Neural cell (in vitro differentiated cells): ENCODE results near the gene IFT80. TPM values are rescaled to one million over a fixed set of nuclear protein-coding genes. Genes with fewer than 3 reads are reported as not detected.
"Not testable (repeated sequence)": the region's sequence is repeated elsewhere in the genome, so short reads cannot be mapped to it uniquely, and the experiment has no call there.

Experiments used
- H2AFZ ChIP-seq: fragments of 200-600, 300-800 bp; sonication (generic), shearing (Covaris generic); 2 replicates; pipeline ENCODE4 v1.6.0; 2014; ENCODE audit warnings: low read depth, mild to moderate bottlenecking, antibody characterized with exemption, low read length, moderate library complexity
- H3F3A ChIP-seq: fragments of 200-600 bp; shearing (Covaris generic); 2 replicates; pipeline ENCODE4 v1.6.1; 2016; ENCODE audit warnings: mild to moderate bottlenecking, moderate library complexity, mixed read lengths, antibody characterized with exemption, low read length; ENCODE audit not compliant: insufficient read depth, poor library complexity, severe bottlenecking
- H3K27ac ChIP-seq: fragments of 200-600, 300-800 bp; sonication (generic), shearing (Covaris generic); 2 replicates; pipeline ENCODE4 v1.5.1; 2014; ENCODE audit warnings: mild to moderate bottlenecking, low read length, moderate library complexity
- H3K27me3 ChIP-seq: fragments of 300-800, 200-600 bp; sonication (generic), shearing (Covaris generic); 2 replicates; pipeline ENCODE4 v1.6.0; 2014; ENCODE audit warnings: mild to moderate bottlenecking, low read depth, low read length, moderate library complexity; ENCODE audit not compliant: insufficient read depth
- H3K36me3 ChIP-seq: fragments of 300-800, 200-600 bp; sonication (generic), shearing (Covaris generic); 2 replicates; pipeline ENCODE4 v1.5.1; 2014; ENCODE audit warnings: mild to moderate bottlenecking, antibody characterized with exemption, low read length, moderate library complexity; ENCODE audit not compliant: insufficient read depth
- H3K4me2 ChIP-seq: fragments of 300-800, 200-600 bp; sonication (generic), shearing (Covaris generic); 2 replicates; pipeline ENCODE4 v1.6.0; 2014; ENCODE audit warnings: mild to moderate bottlenecking, low read length
- H3K4me3 ChIP-seq: fragments of 300-800, 200-600 bp; sonication (generic), shearing (Covaris generic); 2 replicates; pipeline ENCODE4 v1.5.1; 2014; ENCODE audit warnings: mild to moderate bottlenecking, low read length, moderate library complexity
- H3K79me2 ChIP-seq: fragments of 200-600 bp; shearing (Covaris generic); replicated peaks from 2 replicates; pipeline ENCODE4 v1.6.0; 2014; ENCODE audit warnings: mild to moderate bottlenecking, low read length, moderate library complexity; ENCODE audit not compliant: insufficient read depth
- H3K9ac ChIP-seq: fragments of 300-800, 200-600 bp; sonication (generic), shearing (Covaris generic); 2 replicates; pipeline ENCODE4 v1.6.1; 2016; ENCODE audit warnings: mild to moderate bottlenecking, low read length, mixed read lengths
- H3K9me2 ChIP-seq: fragments of 200-600 bp; shearing (Covaris generic); 2 replicates; pipeline ENCODE4 v1.6.1; 2016; ENCODE audit warnings: mild to moderate bottlenecking, low read length, mixed read lengths; ENCODE audit not compliant: insufficient read depth
- H3K9me3 ChIP-seq: fragments of 200-600, 300-800 bp; sonication (generic), shearing (Covaris generic); 2 replicates; pipeline ENCODE4 v1.6.1; 2016; ENCODE audit warnings: mild to moderate bottlenecking, mixed run types, low read length, moderate library complexity, mixed read lengths
- H4K20me1 ChIP-seq: fragments of 200-600 bp; shearing (Covaris generic); 2 replicates; pipeline ENCODE4 v1.6.1; 2016; ENCODE audit warnings: mild to moderate bottlenecking, mixed run types; ENCODE audit not compliant: insufficient read depth
- EP300 ChIP-seq: fragments of 450-650 bp; conservative IDR thresholded peaks from 2 replicates; pipeline ENCODE4 v1.6.1; 2014; ENCODE audit warnings: antibody characterized with exemption, mild to moderate bottlenecking, moderate library complexity; ENCODE audit not compliant: poor library complexity, severe bottlenecking
- EZH2 ChIP-seq: fragments of 200-600, 300-800 bp; shearing (Covaris generic), sonication (generic); IDR thresholded peaks from 2 replicates; pipeline ENCODE4 v1.6.1; 2014; ENCODE audit warnings: antibody characterized with exemption, low read length, borderline replicate concordance, mild to moderate bottlenecking; ENCODE audit not compliant: insufficient read depth, poor library complexity, severe bottlenecking
- MXI1 ChIP-seq: fragments of 450-650 bp; conservative IDR thresholded peaks from 2 replicates; pipeline ENCODE4 v1.6.1; 2014; ENCODE audit warnings: antibody characterized with exemption, mild to moderate bottlenecking; ENCODE audit not compliant: poor library complexity, severe bottlenecking
- POLR2AphosphoS5 ChIP-seq: IDR thresholded peaks from 2 replicates; pipeline ENCODE4 v1.6.1; 2012
- RAD21 ChIP-seq: fragments of 450-650 bp; conservative IDR thresholded peaks from 2 replicates; pipeline ENCODE4 v1.6.1; 2014; ENCODE audit warnings: antibody characterized with exemption, mild to moderate bottlenecking, moderate library complexity
- SMC3 ChIP-seq: fragments of 450-650 bp; conservative IDR thresholded peaks from 2 replicates; pipeline ENCODE4 v1.6.1; 2014; ENCODE audit warnings: antibody characterized with exemption, mild to moderate bottlenecking, moderate library complexity; ENCODE audit not compliant: poor library complexity
- TAF1 ChIP-seq: IDR thresholded peaks from 2 replicates; pipeline ENCODE4 v1.6.1; 2012; ENCODE audit warnings: low read depth
- polyA plus RNA-seq: library from polyadenylated mRNA; depleted of rRNA; stranded (reverse); fragments of >200 nt; gene quantifications from 2 replicates; pipeline ENCODE4 v1.2.3, GENCODE V29; 2014
- TF ChIP-seq, protein P1 (sequence below): fragments of 450-650 bp; IDR thresholded peaks from 2 replicates; pipeline ENCODE4 v1.5.1; 2014; ENCODE audit warnings: antibody characterized with exemption, mild to moderate bottlenecking, moderate library complexity; ENCODE audit not compliant: poor library complexity, severe bottlenecking
- TF ChIP-seq, protein P2 (sequence below): IDR thresholded peaks from 2 replicates; pipeline ENCODE4 v1.6.1; 2012; ENCODE audit warnings: borderline replicate concordance

IFT80 gene
- polyA plus RNA-seq, 1 donor from 2014 or later: 59.9 TPM

DNA sequence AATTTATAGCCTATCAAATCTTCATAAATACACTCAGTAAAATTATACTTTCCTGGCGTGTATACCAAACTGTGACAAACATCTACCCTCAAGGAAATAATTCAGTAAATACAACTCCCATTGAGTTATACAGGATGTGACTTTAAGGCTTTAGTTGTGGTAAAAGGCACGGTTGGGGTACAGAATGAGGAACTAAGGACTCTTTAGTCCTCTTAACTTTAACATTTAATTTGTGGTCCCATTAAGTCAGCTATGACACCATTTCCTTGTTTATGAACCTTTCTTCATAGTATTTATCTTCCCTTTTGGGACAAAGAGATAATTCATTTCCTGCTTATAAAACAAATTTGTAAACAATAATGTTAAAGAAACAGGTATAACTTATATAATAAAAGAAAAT is 30.2 kb downstream of the IFT80 start:
- Histone ChIP-seq H3K9me2 (no peaks in the 10 kb centered on the region), H3K36me3 (no peaks in the 10 kb centered on the region), H3F3A (no peaks in the 10 kb centered on the region), H3K27ac (no peak overlapping the region), H3K27me3 (no peaks in the 10 kb centered on the region), H3K9me3 (no peaks in the 10 kb centered on the region), H3K4me2 (no peak overlapping the region), H3K4me3 (no peak overlapping the region), H4K20me1 (no peaks in the 10 kb centered on the region), H3K9ac (no peak overlapping the region), H2AFZ (no peak overlapping the region), H3K79me2 (no peaks in the 10 kb centered on the region)
- TF ChIP-seq, protein P1, sequence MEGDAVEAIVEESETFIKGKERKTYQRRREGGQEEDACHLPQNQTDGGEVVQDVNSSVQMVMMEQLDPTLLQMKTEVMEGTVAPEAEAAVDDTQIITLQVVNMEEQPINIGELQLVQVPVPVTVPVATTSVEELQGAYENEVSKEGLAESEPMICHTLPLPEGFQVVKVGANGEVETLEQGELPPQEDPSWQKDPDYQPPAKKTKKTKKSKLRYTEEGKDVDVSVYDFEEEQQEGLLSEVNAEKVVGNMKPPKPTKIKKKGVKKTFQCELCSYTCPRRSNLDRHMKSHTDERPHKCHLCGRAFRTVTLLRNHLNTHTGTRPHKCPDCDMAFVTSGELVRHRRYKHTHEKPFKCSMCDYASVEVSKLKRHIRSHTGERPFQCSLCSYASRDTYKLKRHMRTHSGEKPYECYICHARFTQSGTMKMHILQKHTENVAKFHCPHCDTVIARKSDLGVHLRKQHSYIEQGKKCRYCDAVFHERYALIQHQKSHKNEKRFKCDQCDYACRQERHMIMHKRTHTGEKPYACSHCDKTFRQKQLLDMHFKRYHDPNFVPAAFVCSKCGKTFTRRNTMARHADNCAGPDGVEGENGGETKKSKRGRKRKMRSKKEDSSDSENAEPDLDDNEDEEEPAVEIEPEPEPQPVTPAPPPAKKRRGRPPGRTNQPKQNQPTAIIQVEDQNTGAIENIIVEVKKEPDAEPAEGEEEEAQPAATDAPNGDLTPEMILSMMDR: no peak
- no peak for TF ChIP-seq MXI1
- TF ChIP-seq SMC3: no peak
- no peak for TF ChIP-seq EP300

- Histone ChIP-seq H3F3A (no peaks in the 10 kb centered on the region), H3K9me3 (no peaks in the 10 kb centered on the region), H3K79me2 (no peaks in the 10 kb centered on the region), H3K9me2 (no peaks in the 10 kb centered on the region), H4K20me1 (no peaks in the 10 kb centered on the region), H3K27ac (no peak overlapping the region), H3K4me2 (no peak overlapping the region), H3K4me3 (no peak overlapping the region), H3K9ac (no peak overlapping the region), H3K36me3 (no peaks in the 10 kb centered on the region), H3K27me3 (no peaks in the 10 kb centered on the region), H2AFZ (no peak overlapping the region)
- no peak for TF ChIP-seq EP300
- TF ChIP-seq POLR2AphosphoS5: no peak
- no peak for TF ChIP-seq RAD21
- TF ChIP-seq, protein P2, sequence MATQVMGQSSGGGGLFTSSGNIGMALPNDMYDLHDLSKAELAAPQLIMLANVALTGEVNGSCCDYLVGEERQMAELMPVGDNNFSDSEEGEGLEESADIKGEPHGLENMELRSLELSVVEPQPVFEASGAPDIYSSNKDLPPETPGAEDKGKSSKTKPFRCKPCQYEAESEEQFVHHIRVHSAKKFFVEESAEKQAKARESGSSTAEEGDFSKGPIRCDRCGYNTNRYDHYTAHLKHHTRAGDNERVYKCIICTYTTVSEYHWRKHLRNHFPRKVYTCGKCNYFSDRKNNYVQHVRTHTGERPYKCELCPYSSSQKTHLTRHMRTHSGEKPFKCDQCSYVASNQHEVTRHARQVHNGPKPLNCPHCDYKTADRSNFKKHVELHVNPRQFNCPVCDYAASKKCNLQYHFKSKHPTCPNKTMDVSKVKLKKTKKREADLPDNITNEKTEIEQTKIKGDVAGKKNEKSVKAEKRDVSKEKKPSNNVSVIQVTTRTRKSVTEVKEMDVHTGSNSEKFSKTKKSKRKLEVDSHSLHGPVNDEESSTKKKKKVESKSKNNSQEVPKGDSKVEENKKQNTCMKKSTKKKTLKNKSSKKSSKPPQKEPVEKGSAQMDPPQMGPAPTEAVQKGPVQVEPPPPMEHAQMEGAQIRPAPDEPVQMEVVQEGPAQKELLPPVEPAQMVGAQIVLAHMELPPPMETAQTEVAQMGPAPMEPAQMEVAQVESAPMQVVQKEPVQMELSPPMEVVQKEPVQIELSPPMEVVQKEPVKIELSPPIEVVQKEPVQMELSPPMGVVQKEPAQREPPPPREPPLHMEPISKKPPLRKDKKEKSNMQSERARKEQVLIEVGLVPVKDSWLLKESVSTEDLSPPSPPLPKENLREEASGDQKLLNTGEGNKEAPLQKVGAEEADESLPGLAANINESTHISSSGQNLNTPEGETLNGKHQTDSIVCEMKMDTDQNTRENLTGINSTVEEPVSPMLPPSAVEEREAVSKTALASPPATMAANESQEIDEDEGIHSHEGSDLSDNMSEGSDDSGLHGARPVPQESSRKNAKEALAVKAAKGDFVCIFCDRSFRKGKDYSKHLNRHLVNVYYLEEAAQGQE: no peak
- TF ChIP-seq SMC3: no peak
- TF ChIP-seq MXI1: no peak
- TF ChIP-seq, protein P1: no peak
- no peak for TF ChIP-seq EZH2
- no peak for TF ChIP-seq TAF1
These were observed 33.0 kb downstream of the IFT80 start for GRCh38 chr3:160365869-160366522.

DNA sequence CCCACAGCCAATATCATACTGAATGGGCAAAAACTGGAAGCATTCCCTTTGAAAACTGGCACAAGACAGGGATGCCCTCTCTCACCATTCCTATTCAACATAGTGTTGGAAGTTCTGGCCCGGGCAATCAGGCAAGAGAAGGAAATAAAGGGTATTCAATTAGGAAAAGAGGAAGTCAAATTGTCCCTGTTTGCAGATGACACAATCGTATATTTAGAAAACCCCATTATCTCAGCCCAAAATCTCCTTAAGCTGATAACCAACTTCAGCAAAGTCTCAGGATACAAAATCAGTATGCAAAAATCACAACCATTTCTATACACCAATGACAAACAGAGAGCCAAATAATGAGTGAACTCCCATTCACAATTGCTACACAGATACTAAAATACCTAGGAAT is 36.1 kb downstream of the IFT80 start:
- H2AFZ ChIP-seq, H3F3A ChIP-seq, H3K79me2 ChIP-seq, H3K9ac ChIP-seq, H3K9me3 ChIP-seq, H3K4me3 ChIP-seq, H3K27me3 ChIP-seq, H3K9me2 ChIP-seq, H3K36me3 ChIP-seq, H4K20me1 ChIP-seq, H3K4me2 ChIP-seq, H3K27ac ChIP-seq: not testable (repeated sequence)
